Measurements from ENCODE around the gene ARCN1.
A peak's percentile ranks its signal among the peaks of the same experiment; 100 is the strongest.

ARCN1 gene

GRCh38 chr11:118619444-118620197, 47.4 kb downstream of the ARCN1 start:
- Mint-ChIP-seq H3K4me3 (no peak overlapping the region), H3K27ac (no peak overlapping the region), H3K9me3 (no peaks in the 10 kb centered on the region), H3K4me1 (peaks cover 19% of the 10 kb centered on the region), H3K36me3 (no peaks in the 10 kb centered on the region)
- no peak for ATAC-seq
- no peak for DNase-seq (ENCODE audit: low spot score in 2 of 2)

- DNase-seq (ENCODE audit: low spot score in 2 of 2) (no peak), ATAC-seq (no peak)
- peak overlapping the region; percentile 58 for H3K27ac Mint-ChIP-seq
- peak overlapping the region; percentile 59 for H3K4me3 Mint-ChIP-seq
- H3K36me3 Mint-ChIP-seq, result no peaks in the 10 kb centered on the region
- H3K9me3 Mint-ChIP-seq, result no peaks in the 10 kb centered on the region
- H3K4me1 Mint-ChIP-seq, result peaks cover 19% of the 10 kb centered on the region
Measured at GRCh38 chr11:118620529-118621070, 48.4 kb downstream of the ARCN1 start.

- H3K9me3 Mint-ChIP-seq, result no peaks in the 10 kb centered on the region
- ATAC-seq, result peak; percentile 49
- no peak for DNase-seq (ENCODE audit: low spot score in 2 of 2)
- H3K4me3 Mint-ChIP-seq, result peak overlapping the region; percentile 59
- H3K4me1 Mint-ChIP-seq, result peaks cover 19% of the 10 kb centered on the region
- H3K27ac Mint-ChIP-seq, result peak overlapping the region; percentile 58
- no peaks in the 10 kb centered on the region for H3K36me3 Mint-ChIP-seq
Measured at GRCh38 chr11:118621071-118621783, 49.0 kb downstream of the ARCN1 start.

GRCh38 chr11:118621784-118622375, 49.7 kb downstream of the ARCN1 start:
- ATAC-seq, result no peak
- H3K4me3 Mint-ChIP-seq, result peak overlapping the region; percentile 59
- H3K27ac Mint-ChIP-seq, result no peak overlapping the region
- no peaks in the 10 kb centered on the region for H3K36me3 Mint-ChIP-seq
- no peaks in the 10 kb centered on the region for H3K9me3 Mint-ChIP-seq
- H3K4me1 Mint-ChIP-seq, result peaks cover 19% of the 10 kb centered on the region
- no peak for DNase-seq (ENCODE audit: low spot score in 2 of 2)

- Mint-ChIP-seq H3K9me3 (no peaks in the 10 kb centered on the region), H3K36me3 (no peaks in the 10 kb centered on the region), H3K4me1 (peaks cover 19% of the 10 kb centered on the region), H3K4me3 (no peak overlapping the region), H3K27ac (no peak overlapping the region)
- DNase-seq (ENCODE audit: low spot score in 2 of 2) (no peak), ATAC-seq (no peak)
Measured at GRCh38 chr11:118622376-118623268, 50.4 kb downstream of the ARCN1 start.

- H3K4me1 Mint-ChIP-seq, result peaks cover 19% of the 10 kb centered on the region
- no peaks in the 10 kb centered on the region for H3K36me3 Mint-ChIP-seq
- no peak overlapping the region for H3K27ac Mint-ChIP-seq
- H3K4me3 Mint-ChIP-seq, result no peak overlapping the region
- ATAC-seq (no peak), DNase-seq (ENCODE audit: low spot score in 2 of 2) (no peak)
- H3K9me3 Mint-ChIP-seq, result no peaks in the 10 kb centered on the region
Measured at GRCh38 chr11:118623269-118623655, 51.1 kb downstream of the ARCN1 start.

GRCh38 chr11:118625036-118625690, 53.0 kb downstream of the ARCN1 start:
- H3K4me1 Mint-ChIP-seq, result peaks cover 10% of the 10 kb centered on the region
- ATAC-seq (no peak), DNase-seq (ENCODE audit: low spot score in 2 of 2) (no peak)
- no peak overlapping the region for H3K27ac Mint-ChIP-seq
- H3K9me3 Mint-ChIP-seq, result no peaks in the 10 kb centered on the region
- no peak overlapping the region for H3K4me3 Mint-ChIP-seq
- no peaks in the 10 kb centered on the region for H3K36me3 Mint-ChIP-seq

- H3K27ac Mint-ChIP-seq, result no peak overlapping the region
- H3K4me3 Mint-ChIP-seq, result no peak overlapping the region
- no peaks in the 10 kb centered on the region for H3K9me3 Mint-ChIP-seq
- ATAC-seq (no peak), DNase-seq (ENCODE audit: low spot score in 2 of 2) (no peak)
- H3K4me1 Mint-ChIP-seq, result peaks cover 3% of the 10 kb centered on the region
- H3K36me3 Mint-ChIP-seq, result no peaks in the 10 kb centered on the region
Measured at GRCh38 chr11:118625976-118626375, 53.8 kb downstream of the ARCN1 start.

- Mint-ChIP-seq H3K4me3 (no peak overlapping the region), H3K27ac (no peak overlapping the region), H3K9me3 (no peaks in the 10 kb centered on the region), H3K4me1 (no peaks in the 10 kb centered on the region), H3K36me3 (no peaks in the 10 kb centered on the region)
- ATAC-seq (no peak), DNase-seq (ENCODE audit: low spot score in 2 of 2) (no peak)
Measured at GRCh38 chr11:118627566-118627965, 55.4 kb downstream of the ARCN1 start.

- Mint-ChIP-seq H3K4me3 (no peak overlapping the region), H3K4me1 (no peaks in the 10 kb centered on the region), H3K36me3 (no peaks in the 10 kb centered on the region), H3K27ac (no peak overlapping the region), H3K9me3 (no peaks in the 10 kb centered on the region)
- ATAC-seq, result no peak
- no peak for DNase-seq (ENCODE audit: low spot score in 2 of 2)
Measured at GRCh38 chr11:118628031-118628430, 55.8 kb downstream of the ARCN1 start.

GRCh38 chr11:118628432-118628831, 56.2 kb downstream of the ARCN1 start:
- ATAC-seq, result no peak
- H3K4me1 Mint-ChIP-seq, result no peaks in the 10 kb centered on the region
- DNase-seq (ENCODE audit: low spot score in 2 of 2), result no peak
- H3K27ac Mint-ChIP-seq, result no peak overlapping the region
- H3K36me3 Mint-ChIP-seq, result no peaks in the 10 kb centered on the region
- no peak overlapping the region for H3K4me3 Mint-ChIP-seq
- no peaks in the 10 kb centered on the region for H3K9me3 Mint-ChIP-seq

- H3K9me3 Mint-ChIP-seq, result no peaks in the 10 kb centered on the region
- H3K36me3 Mint-ChIP-seq, result no peaks in the 10 kb centered on the region
- peaks cover 3% of the 10 kb centered on the region for H3K4me1 Mint-ChIP-seq
- H3K4me3 Mint-ChIP-seq, result no peak overlapping the region
- no peak overlapping the region for H3K27ac Mint-ChIP-seq
- no peak for DNase-seq (ENCODE audit: low spot score in 2 of 2)
- ATAC-seq, result no peak
Measured at GRCh38 chr11:118628861-118629549, 56.8 kb downstream of the ARCN1 start.

GRCh38 chr11:118629761-118630661, 57.8 kb downstream of the ARCN1 start:
- Mint-ChIP-seq H3K27ac (no peak overlapping the region), H3K9me3 (no peaks in the 10 kb centered on the region), H3K4me3 (no peak overlapping the region), H3K4me1 (peaks cover 8% of the 10 kb centered on the region), H3K36me3 (no peaks in the 10 kb centered on the region)
- DNase-seq (ENCODE audit: low spot score in 2 of 2) (no peak), ATAC-seq (no peak)

Measured in stimulated activated effector memory CD8-positive, alpha-beta T cell treated with anti-CD3 and anti-CD28 coated beads, Interleukin-12 subunit alpha, Interleukin-12 subunit beta, amount 100 ng/mL, for 72 hours (primary cell).